Central memory CD8-positive, alpha-beta T cell (primary cell): ENCODE measurements around the gene TUSC1.
"Not testable (repeated sequence)": the region's sequence is repeated elsewhere in the genome, so short reads cannot be mapped to it uniquely, and the experiment has no call there.

ENCODE experiments used
- ATAC-seq: fragments of 150-1000 bp; cut with Tn5 transposase; replicated peaks from 2 replicates; pipeline ENCODE4 v1.10.0; 2022; ENCODE audit warnings: mild to moderate bottlenecking, moderate FRiP score, moderate number of reproducible peaks; ENCODE audit not compliant: poor library complexity, severe bottlenecking; ENCODE audit errors: extremely low read depth
- DNase-seq, 2 donors: peaks; one replicate each; pipeline ENCODE4 v3.0.0; 2021; ENCODE audit warnings: low spot score in 2 of 2
- H3K27ac Mint-ChIP-seq: one replicate; pipeline ENCODE4 v1.8.0; 2022; ENCODE audit warnings: low read depth, mild to moderate bottlenecking, moderate library complexity, mixed read lengths
- H3K27me3 Mint-ChIP-seq: one replicate; pipeline ENCODE4 v1.8.0; 2022; ENCODE audit warnings: mixed read lengths
- H3K36me3 Mint-ChIP-seq: one replicate; pipeline ENCODE4 v1.8.0; 2022; ENCODE audit warnings: mild to moderate bottlenecking, moderate library complexity, mixed read lengths; ENCODE audit not compliant: insufficient read depth
- H3K4me1 Mint-ChIP-seq: one replicate; pipeline ENCODE4 v1.8.0; 2022; ENCODE audit warnings: mixed read lengths
- H3K4me3 Mint-ChIP-seq: one replicate; pipeline ENCODE4 v1.8.0; 2022; ENCODE audit warnings: mild to moderate bottlenecking, moderate library complexity, mixed read lengths
- H3K9me3 Mint-ChIP-seq: one replicate; pipeline ENCODE4 v1.8.0; 2022; ENCODE audit warnings: mixed read lengths

TUSC1 gene

DNA sequence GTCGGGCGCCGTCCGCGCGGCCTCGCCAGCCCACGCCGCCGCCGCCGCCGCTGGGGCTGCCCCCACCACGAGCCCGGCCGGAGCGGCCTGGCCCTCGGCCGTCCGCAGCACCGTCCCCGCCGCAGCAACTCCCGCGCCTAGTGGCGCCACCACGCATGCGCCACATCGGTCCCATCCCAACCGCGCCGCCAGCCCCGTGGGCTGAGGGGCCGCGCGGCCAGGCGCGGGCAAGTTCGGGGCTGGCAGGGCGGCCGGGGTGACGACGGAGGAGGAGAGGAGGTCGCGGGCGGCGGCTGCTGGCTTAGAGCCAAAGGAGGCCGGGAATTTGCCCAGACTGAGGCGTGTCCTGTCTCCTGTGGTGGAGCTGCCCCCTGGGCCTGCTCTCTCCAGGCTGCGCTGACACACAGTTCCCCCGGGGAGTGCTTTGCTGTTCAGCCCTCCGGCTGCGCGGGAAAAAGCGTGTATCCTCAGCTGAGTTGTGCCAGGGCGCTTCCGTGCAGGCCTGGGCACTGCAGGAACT is at the start of gene TUSC1:
Gene TUSC1 (minus strand): TSS at position 298 of the 520 bp plus-strand sequence. CDS start 132 bp downstream, at position 166.
- DNase-seq (no peak), ATAC-seq (no peak)
- H3K27me3 Mint-ChIP-seq = no peaks in the 10 kb centered on the region
- peaks cover 5% of the 10 kb centered on the region for H3K9me3 Mint-ChIP-seq
- H3K27ac Mint-ChIP-seq = no peak within 1 kb of the TSS
- H3K36me3 Mint-ChIP-seq = no peaks in the 10 kb centered on the region
- peak within 1 kb of the TSS; percentile 23 for H3K4me3 Mint-ChIP-seq
- no peaks in the 10 kb centered on the region for H3K4me1 Mint-ChIP-seq

DNA sequence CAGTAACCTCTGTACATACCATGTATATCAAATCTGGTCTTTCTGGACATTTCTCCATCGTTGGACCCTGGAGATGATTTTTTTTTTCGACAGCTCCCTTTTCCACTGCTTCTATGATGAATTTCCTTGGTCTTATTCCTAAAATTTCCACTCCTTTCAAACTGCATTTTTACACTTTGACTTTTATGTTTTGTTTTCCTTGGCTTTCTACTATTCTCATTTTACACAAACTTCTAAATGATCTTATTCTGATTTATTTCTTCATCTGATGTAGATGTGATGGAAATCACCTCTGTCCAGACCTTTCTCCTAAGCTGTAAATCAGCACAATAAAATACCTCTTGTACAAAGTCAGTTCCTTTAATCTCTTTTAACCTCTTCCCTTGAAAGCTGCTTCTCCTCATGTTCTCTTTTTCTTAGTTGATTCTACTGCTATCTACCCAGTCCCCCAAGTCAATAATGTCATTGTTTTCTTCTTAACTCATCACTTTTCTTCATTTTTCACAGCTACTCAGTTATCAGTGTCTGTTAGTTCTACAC is 48.7 kb upstream of the TUSC1 start:
- no peaks in the 10 kb centered on the region for H3K4me1 Mint-ChIP-seq
- no peaks in the 10 kb centered on the region for H3K36me3 Mint-ChIP-seq
- H3K9me3 Mint-ChIP-seq = no peaks in the 10 kb centered on the region
- H3K4me3 Mint-ChIP-seq = no peak overlapping the region
- ATAC-seq = no peak
- DNase-seq = no peak
- no peaks in the 10 kb centered on the region for H3K27me3 Mint-ChIP-seq
- no peak overlapping the region for H3K27ac Mint-ChIP-seq

DNA sequence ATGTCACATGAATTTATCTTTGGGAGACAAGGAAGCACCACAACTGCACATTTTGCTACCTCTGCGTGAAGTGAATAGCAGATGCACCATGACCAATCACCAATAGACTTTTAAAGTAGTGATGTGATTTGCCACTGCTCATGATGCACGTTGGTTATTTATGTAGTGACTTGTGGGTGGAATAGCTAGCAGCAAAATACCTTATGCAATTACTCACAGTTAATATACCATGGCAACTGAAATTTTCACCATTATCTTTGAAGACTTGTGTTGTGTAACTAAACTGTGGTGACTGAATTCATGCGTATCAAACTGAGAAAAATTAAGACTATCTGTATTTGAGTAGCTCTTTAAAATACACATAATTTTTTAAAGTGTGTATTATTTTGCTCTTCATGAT is 46.2 kb upstream of the TUSC1 start:
- no peaks in the 10 kb centered on the region for H3K36me3 Mint-ChIP-seq
- H3K4me3 Mint-ChIP-seq = no peak overlapping the region
- H3K4me1 Mint-ChIP-seq = no peaks in the 10 kb centered on the region
- DNase-seq = no peak
- H3K27ac Mint-ChIP-seq = no peak overlapping the region
- H3K27me3 Mint-ChIP-seq = no peaks in the 10 kb centered on the region
- no peak for ATAC-seq
- peaks cover under 1% of the 10 kb centered on the region for H3K9me3 Mint-ChIP-seq

DNA sequence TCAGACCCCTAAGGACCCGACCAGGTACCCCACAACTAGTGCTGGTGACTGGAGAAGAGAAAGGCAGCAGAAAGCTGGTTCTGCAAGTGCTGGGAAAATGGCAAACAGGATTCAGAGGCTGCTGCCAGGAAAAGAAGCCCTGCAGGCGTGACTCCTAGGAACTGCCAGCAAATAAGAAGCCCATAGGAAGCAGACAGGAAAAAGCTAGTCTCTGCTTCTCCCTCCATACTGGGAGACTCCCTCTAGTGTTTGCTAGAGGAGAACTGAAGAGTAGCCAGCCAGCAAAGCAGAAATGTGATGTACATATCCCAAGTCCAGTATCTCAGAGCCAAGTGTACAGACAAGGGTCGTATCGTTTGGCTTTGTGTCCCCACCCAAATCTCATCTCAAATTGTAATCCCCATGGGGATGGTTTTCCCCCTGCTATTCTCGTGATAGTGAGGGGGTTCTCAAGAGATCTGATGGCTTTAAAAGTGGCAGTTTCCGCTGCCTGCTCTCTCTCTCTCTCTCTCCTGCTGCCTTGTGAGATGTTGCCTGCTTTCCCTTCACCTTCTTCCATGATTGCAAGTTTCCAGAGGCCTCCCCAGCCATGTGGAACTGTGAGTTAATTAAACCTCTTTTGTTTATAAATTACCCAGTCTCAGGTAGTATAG is 38.1 kb upstream of the TUSC1 start:
- Mint-ChIP-seq H3K27me3 (no peaks in the 10 kb centered on the region), H3K4me3 (no peak overlapping the region), H3K27ac (no peak overlapping the region), H3K36me3 (no peaks in the 10 kb centered on the region), H3K9me3 (peaks cover 23% of the 10 kb centered on the region), H3K4me1 (no peaks in the 10 kb centered on the region)
- ATAC-seq (no peak), DNase-seq (no peak)

DNA sequence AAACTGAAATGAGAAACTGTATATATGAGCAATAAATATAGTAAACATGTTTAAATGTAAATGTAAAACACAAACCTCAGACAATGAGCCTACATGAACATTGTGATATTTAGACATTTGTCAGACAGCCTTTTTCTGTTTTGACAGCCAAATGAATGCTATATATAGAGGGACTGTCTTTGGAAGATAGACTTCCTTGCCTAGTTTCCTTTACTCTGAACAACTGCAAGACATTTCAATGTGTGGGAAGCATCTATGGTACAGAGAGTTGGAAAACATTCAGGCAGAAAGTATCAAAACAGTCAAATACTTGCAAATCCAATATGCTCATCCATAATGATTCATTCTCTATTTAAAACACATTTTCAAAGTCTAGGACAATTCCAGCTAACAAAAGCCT is 31.7 kb upstream of the TUSC1 start:
- no peak overlapping the region for H3K27ac Mint-ChIP-seq
- H3K9me3 Mint-ChIP-seq = no peaks in the 10 kb centered on the region
- no peak for ATAC-seq
- no peaks in the 10 kb centered on the region for H3K36me3 Mint-ChIP-seq
- H3K4me1 Mint-ChIP-seq = no peaks in the 10 kb centered on the region
- H3K4me3 Mint-ChIP-seq = no peak overlapping the region
- no peaks in the 10 kb centered on the region for H3K27me3 Mint-ChIP-seq
- DNase-seq = no peak

DNA sequence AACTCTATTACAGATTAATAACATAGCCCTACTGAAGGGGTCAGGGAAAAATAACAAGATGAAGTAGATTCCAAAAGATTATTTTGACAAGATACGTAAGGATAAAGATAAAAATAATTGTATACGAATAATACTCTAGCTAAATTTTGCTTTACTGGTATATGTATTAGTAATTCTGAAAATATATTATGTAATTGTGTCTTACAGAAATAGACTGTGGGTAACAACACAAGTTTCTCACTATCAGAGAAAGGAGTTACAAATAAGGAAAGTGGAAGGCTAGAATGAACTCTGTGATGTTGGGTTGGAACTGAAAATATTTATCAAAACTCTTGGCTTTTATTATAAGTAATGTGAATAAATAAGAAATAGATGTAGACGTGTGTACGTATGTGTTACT is 26.6 kb upstream of the TUSC1 start:
- H3K27me3 Mint-ChIP-seq = no peaks in the 10 kb centered on the region
- H3K4me3 Mint-ChIP-seq = no peak overlapping the region
- H3K36me3 Mint-ChIP-seq = no peaks in the 10 kb centered on the region
- H3K27ac Mint-ChIP-seq = no peak overlapping the region
- DNase-seq (no peak), ATAC-seq (no peak)
- peaks cover 6% of the 10 kb centered on the region for H3K9me3 Mint-ChIP-seq
- H3K4me1 Mint-ChIP-seq = no peaks in the 10 kb centered on the region

DNA sequence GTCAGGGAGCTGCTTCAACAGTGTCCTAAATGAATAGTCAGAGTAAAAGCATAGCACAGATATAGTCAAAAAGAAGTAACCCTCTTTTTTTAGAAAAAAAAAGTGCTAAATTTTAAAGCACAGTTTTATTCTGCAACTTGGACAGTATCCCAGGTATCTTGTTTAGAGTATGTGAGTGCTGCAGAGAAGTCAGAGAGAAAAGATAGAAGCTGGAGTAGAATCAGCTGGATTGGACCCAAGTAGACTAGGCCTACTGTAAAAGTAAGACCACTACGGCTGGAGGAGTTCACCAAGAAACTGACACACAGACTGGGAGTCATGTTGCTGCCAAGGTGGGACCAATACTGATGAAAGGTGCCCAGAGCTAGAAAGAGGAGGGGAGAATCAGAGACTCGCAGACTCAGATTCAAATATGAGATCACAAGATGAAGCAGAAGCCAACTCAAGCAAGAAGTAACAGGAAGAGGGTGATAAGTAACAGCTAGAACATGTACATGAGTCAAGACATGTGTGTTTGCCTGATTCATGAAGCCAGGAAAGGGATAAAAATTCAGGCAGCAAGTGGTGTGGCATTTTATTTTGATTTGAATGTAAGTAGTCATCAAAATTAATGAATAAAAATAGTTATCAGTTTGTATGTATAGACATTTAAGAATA is 25.6 kb upstream of the TUSC1 start:
- Mint-ChIP-seq H3K9me3 (peaks cover 6% of the 10 kb centered on the region), H3K27me3 (no peaks in the 10 kb centered on the region), H3K4me3 (no peak overlapping the region), H3K27ac (no peak overlapping the region), H3K36me3 (no peaks in the 10 kb centered on the region), H3K4me1 (no peaks in the 10 kb centered on the region)
- DNase-seq (no peak), ATAC-seq (no peak)

DNA sequence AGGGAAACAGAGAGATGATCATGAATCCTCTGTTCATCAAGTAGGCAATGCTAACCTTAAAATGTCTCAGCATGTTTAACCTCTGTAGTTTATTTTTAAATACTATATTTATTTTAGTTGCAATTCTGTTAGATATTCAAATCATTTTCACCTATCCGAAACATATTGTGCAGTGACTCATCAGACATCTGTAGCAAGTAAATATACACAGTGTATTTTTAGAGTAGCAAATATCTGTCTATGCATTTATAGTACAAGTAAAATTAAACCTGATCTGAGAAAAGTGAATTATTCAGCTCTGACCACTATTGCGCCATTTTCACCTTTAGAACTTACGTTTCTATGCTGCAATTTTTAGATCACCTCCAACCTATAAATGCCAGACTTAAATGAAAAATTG is 24.3 kb upstream of the TUSC1 start:
- no peak overlapping the region for H3K27ac Mint-ChIP-seq
- ATAC-seq (no peak), DNase-seq (no peak)
- no peaks in the 10 kb centered on the region for H3K36me3 Mint-ChIP-seq
- no peaks in the 10 kb centered on the region for H3K4me1 Mint-ChIP-seq
- no peak overlapping the region for H3K4me3 Mint-ChIP-seq
- no peaks in the 10 kb centered on the region for H3K27me3 Mint-ChIP-seq
- H3K9me3 Mint-ChIP-seq = peaks cover 6% of the 10 kb centered on the region

DNA sequence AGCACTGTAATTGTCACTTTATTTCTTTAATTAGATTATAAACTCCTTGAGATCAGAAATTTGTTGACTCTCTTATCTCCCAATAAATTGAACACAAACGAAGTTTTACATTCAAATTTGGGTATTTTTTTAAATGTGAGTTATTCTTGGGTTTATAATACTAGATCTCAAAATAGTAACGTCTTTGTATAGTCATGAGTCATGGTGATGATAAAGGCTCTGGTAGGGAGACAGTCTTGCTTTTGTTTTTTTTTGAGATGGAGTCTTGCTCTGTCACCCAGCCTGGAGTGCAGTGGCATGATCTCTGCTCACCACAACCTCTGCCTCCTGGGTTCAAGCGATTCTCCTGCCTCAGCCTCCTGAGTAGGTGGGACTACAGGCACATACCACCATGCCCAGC is 22.7 kb upstream of the TUSC1 start:
- H3K4me3 Mint-ChIP-seq, DNase-seq, H3K27ac Mint-ChIP-seq, H3K4me1 Mint-ChIP-seq, H3K27me3 Mint-ChIP-seq, ATAC-seq, H3K36me3 Mint-ChIP-seq: not testable (repeated sequence)
- H3K9me3 Mint-ChIP-seq = peaks cover 12% of the 10 kb centered on the region

DNA sequence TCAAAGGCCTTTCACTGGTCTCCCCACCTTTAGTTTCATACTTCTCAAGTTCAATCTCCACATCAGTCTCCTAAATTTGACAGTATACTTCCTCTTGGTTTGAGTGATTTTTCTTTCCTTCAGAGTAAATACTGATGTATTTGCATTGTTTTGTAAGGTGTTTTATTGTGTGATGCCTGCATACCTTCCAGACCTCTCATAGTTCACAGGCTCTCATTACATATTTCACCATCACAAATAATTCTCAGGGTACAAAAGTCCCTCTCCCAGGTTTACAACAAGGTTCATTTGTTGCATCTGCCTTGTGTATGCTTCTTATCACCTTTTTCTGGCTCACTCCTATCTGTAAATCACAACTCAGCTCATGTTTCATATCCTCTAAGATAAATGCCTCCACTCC is 22.2 kb upstream of the TUSC1 start:
- no peak for DNase-seq
- no peaks in the 10 kb centered on the region for H3K27me3 Mint-ChIP-seq
- H3K27ac Mint-ChIP-seq = no peak overlapping the region
- H3K9me3 Mint-ChIP-seq = peaks cover 12% of the 10 kb centered on the region
- no peak overlapping the region for H3K4me3 Mint-ChIP-seq
- no peaks in the 10 kb centered on the region for H3K36me3 Mint-ChIP-seq
- H3K4me1 Mint-ChIP-seq = no peaks in the 10 kb centered on the region
- ATAC-seq = no peak

DNA sequence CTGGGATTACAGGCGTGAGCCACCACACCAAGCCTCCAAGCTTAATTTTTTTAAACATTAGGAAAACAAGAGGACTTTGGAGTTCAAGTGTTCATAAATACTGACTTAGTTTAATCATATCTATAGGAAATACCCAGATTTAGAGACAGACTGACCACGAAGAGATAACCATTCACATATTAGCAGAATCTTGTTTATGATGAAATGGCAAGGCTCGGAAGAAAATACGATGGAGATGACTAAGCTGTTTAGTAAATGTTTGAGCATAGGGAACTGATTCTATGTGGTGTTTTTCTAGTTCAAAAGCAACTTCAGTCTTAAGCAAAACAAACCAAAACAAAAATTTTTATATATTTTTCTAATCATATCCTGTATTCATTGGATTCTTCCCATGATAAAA is 13.5 kb upstream of the TUSC1 start:
- Mint-ChIP-seq H3K36me3 (no peaks in the 10 kb centered on the region), H3K27ac (no peak overlapping the region), H3K9me3 (peaks cover 13% of the 10 kb centered on the region), H3K27me3 (no peaks in the 10 kb centered on the region), H3K4me1 (no peaks in the 10 kb centered on the region), H3K4me3 (no peak overlapping the region)
- ATAC-seq = no peak
- DNase-seq = no peak

DNA sequence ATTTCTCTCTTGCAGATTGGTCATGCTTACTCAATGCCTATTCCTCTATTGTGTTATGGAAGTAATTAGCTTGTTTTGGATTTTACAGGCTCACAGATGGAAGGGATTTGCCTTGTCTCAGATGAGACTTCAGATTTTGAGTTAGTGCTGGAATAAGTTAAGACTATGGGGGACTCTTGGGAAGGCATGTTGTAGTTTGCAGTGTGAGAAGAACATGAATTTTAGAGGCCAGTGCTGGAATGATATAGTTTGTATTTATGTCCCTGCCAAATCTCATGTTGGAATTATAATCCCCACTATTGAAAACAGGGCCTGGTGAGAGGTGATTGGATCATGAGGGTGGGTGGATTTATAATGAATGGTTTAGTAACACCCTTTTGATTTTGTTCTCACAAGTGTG is 6.1 kb upstream of the TUSC1 start:
- no peak overlapping the region for H3K4me3 Mint-ChIP-seq
- ATAC-seq (no peak), DNase-seq (no peak)
- no peaks in the 10 kb centered on the region for H3K36me3 Mint-ChIP-seq
- peaks cover 15% of the 10 kb centered on the region for H3K9me3 Mint-ChIP-seq
- no peaks in the 10 kb centered on the region for H3K4me1 Mint-ChIP-seq
- no peaks in the 10 kb centered on the region for H3K27me3 Mint-ChIP-seq
- H3K27ac Mint-ChIP-seq = no peak overlapping the region

DNA sequence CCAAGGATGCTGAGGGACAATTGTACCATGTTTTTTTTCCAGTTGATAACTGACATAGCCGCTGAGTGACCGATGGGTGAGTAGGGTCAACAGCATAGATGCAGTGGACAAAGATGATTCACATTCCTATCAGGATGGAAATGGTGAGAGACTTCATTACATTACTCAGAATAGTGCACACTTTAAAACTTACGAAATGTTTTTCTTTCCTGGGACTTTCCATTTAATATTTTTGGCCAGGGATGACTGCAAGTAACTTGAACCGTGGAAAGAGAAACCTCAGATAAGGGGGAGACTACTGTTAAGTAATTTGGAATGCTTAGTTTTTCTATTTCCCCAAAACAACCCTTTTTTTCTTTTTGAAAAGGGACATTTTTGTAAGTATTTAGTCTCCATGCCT is 3.0 kb upstream of the TUSC1 start:
- H3K4me3 Mint-ChIP-seq = no peak overlapping the region
- DNase-seq (no peak), ATAC-seq (no peak)
- peaks cover 15% of the 10 kb centered on the region for H3K9me3 Mint-ChIP-seq
- no peaks in the 10 kb centered on the region for H3K36me3 Mint-ChIP-seq
- no peaks in the 10 kb centered on the region for H3K4me1 Mint-ChIP-seq
- H3K27me3 Mint-ChIP-seq = no peaks in the 10 kb centered on the region
- H3K27ac Mint-ChIP-seq = no peak overlapping the region
